ENCODE results near the gene ASF1B.
"Not testable (repeated sequence)": the region's sequence is repeated elsewhere in the genome, so short reads cannot be mapped to it uniquely, and the experiment has no call there.

The ASF1B gene

GRCh38 chr19:14136509-14137281 is at the start of gene ASF1B:
Gene ASF1B, minus strand, starts transcription at chr19:14136589. Its CDS starts 133 bp downstream, at chr19:14136456.
- DNase-seq (ENCODE audit: low read depth), result peak; percentile 100

- not testable (repeated sequence) for DNase-seq (ENCODE audit: low read depth)
These were observed 49.3 kb upstream of the ASF1B start for GRCh38 chr19:14185691-14186090.

GRCh38 chr19:14185158-14185557 is 48.8 kb upstream of the ASF1B start:
- no peak for DNase-seq (ENCODE audit: low read depth)

DNA sequence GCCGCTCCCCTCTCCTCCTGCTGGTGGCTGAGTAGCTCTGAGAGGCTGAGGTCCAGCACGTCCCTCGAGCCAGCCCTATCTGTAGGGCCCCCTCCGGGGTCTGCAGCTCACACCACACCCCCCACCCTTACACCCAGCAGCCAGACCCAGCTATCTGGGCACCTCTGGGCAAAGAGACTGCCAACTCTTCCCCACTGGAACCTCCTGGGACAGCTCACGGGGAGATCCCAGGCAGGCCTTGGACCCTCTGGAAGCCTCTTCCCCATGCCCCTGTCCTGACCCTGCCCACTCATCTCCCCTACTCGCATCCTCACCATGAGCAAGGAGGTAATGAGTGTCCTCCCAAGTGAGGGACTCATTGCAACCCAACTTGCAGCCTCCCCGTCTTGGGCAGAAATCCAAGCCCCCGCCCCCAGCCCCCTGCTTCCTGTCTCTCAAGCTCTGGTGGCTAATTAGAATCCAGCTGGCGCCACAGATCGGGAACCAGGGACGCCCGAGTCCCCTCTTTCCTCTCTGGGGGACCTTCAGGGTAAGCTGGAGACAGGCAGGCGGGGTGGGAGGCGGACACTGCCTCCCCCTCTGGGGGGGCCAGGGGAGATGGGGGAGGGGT is 47.5 kb upstream of the ASF1B start:
- no peak for DNase-seq (ENCODE audit: low read depth)

- DNase-seq (ENCODE audit: low read depth), result no peak
These were observed 46.1 kb upstream of the ASF1B start for GRCh38 chr19:14182476-14182875.

- no peak for DNase-seq (ENCODE audit: low read depth)
These were observed 45.5 kb upstream of the ASF1B start for GRCh38 chr19:14181906-14182305.

DNA sequence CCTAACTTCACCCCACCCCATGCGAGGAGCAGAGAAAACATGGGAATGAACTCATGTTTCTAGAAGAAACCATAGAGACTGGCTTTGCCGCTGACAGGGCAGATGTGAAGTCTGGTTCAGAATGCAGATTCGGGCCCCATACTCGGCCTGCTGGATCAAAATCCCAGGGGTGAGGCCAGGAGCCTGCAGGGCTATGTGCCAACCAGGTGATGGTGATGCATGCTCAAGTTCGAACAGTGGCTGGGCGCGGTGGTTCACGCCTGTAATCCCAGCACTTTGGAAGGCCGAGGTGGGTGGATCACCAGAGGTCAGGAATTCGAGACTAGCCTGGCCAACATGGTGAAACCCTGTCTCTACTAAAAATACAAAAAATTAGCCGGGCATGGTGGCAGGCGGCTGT is 44.8 kb upstream of the ASF1B start:
- not testable (repeated sequence) for DNase-seq (ENCODE audit: low read depth)

DNA sequence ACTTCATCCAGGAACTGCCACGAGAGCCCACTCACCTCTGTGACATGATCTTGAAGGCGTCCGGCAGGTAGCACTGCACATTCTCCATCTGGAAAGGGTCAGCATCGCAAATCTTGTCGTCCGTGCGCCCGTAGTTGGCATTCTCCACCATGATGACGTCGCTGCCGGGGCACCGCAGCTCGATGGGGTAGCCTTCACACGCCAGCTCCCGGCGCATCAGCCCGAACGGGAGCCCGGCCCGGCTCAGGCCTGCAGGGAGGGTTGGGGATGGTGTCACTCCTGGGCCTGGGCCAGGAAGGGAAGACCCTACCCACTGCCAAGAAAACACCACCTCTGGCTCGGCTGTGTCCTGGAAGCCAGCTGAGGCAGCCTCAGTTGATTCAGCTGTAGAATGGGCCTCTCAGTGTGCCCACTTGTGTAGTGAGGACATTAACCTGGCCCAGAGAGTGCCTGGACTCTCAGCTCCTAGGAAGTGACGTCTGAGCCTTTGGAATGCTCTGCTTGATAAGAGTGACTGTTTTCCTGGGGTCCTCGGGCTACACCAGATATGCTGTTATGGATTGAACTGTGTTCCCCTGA is 41.2 kb upstream of the ASF1B start:
- no peak for DNase-seq (ENCODE audit: low read depth)

GRCh38 chr19:14175351-14175792 is 39.0 kb upstream of the ASF1B start:
- no peak for DNase-seq (ENCODE audit: low read depth)

GRCh38 chr19:14174883-14175282 is 38.5 kb upstream of the ASF1B start:
- no peak for DNase-seq (ENCODE audit: low read depth)

DNA sequence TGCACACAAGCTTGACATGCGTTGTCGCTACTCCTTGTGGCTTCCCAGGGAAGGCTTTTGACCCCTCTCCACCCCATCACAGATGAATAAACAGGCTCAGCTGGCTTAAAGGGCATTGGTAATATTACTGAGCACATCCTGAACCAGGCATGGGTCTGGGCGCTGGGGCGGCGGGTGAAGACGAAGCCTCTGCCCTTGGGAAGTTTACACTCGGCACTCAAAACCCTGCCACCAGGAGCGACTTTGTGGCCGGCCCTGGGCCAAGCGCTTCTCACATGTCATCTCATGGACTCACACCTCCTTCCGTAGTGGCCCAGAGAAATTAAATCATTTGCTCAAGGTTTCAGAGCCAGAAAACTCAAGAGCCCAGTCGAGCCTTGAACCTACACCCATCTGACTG is 32.6 kb upstream of the ASF1B start:
- DNase-seq (ENCODE audit: low read depth), result no peak

GRCh38 chr19:14168259-14168972 is 32.0 kb upstream of the ASF1B start:
- no peak for DNase-seq (ENCODE audit: low read depth)

- no peak for DNase-seq (ENCODE audit: low read depth)
These were observed 31.3 kb upstream of the ASF1B start for GRCh38 chr19:14167576-14168138.

DNA sequence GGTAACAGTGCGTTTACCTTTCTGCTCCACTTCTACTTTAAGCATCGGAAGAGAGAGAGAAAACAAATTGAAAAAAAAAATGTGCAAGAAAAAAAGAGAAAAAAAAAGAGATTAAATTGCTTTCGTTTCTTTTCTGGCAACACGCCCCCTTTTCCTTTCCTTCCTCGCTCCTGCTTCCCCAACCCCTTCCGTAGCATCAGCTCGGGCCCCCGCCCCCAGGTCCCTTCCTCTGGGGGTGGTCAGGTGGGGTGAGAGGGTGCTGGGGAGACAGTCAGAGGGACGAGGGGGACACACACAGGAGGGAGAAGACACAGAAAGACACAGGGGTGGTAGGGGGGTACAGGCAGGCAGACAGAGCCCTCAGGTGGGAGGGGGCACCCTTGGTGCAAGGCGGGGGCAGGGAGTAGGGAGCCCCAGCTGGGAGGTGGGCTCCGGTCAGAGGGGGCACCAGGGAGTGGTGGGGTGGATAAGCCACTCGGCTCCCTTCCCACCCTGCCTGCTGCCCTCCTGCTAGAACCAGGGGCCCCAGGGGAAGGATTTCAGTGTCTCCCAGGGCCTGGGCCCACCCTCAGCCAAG is 30.7 kb upstream of the ASF1B start:
- DNase-seq (ENCODE audit: low read depth), result no peak

- no peak for DNase-seq (ENCODE audit: low read depth)
These were observed 29.8 kb upstream of the ASF1B start for GRCh38 chr19:14165990-14166830.

DNA sequence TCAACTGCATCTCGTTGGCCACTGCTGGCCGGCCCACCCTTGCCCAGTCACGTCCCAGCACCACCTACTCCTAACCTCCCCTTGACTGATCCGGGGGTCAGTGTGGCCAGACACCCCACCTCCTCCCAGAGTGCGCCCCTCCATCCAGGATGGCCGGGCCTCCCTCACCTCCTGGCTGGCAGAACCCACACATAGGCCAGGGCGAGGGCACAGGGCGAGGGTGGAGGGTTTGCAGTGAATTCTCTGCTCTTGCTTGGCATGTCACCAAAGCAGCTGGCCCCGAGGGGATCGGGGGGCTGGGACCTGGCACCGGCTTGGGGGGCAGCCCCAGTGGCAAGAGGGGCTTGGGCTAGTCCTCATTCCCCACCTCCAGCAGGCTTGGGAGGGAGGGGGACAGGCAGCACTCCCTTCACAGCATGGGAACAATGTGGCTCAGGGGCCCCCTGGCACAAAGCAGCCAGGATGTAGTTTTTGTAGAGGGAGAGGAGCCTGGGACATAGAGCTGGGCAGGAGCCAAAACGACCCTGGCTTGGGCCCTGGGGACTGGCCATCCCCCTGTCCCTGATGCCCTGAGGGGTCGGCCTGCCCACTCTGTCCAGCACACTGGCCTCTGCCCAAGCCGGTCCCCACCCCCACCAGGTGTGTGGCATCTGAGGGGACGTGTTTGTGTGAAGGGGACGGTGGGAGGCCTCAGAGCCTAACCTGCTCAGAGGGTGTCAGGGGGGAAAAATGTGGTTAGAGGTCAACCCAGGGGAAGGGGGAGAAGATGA is 28.5 kb upstream of the ASF1B start:
- no peak for DNase-seq (ENCODE audit: low read depth)

DNA sequence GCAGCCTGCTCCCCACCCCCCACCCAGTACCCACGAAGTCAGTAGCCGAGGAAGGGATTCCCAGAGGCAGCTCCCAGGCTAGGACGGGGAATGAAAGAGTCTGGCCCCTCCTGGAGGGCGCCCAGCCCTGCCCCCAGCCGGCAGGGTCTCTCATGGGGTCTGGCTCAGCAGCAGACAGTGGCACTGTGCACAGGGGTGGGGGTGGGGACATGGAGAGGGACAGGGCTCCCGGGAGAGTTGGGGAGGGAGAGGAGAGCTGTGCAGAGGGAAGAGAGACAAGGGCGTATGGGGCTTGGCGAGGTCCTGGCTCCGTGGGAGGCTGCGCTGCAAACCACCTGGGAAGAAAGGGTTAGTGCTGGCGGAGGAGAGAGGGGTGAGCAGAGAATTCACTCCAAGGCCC is 27.7 kb upstream of the ASF1B start:
- DNase-seq (ENCODE audit: low read depth), result no peak

DNA sequence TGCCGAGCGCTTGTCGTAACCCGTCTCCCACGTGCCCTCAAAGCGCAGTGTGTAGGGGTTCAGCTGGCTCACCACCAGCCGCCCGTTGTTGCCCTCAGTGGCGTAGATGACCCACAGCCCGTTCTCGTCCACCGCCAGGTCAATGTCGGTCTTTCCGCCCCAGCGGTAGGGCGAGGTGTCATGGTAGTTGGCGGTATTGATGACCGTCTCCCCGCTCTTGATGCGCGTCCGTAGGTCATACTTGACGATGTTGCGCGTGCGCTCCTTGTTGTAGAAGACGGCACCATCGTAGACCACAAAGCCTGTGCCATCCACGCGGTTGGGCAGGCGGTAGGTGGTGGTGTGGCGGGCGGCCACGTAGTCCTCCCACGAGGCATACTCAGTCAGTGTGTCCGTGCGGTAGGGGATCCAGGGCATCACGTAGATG is 26.5 kb upstream of the ASF1B start:
- no peak for DNase-seq (ENCODE audit: low read depth)

DNA sequence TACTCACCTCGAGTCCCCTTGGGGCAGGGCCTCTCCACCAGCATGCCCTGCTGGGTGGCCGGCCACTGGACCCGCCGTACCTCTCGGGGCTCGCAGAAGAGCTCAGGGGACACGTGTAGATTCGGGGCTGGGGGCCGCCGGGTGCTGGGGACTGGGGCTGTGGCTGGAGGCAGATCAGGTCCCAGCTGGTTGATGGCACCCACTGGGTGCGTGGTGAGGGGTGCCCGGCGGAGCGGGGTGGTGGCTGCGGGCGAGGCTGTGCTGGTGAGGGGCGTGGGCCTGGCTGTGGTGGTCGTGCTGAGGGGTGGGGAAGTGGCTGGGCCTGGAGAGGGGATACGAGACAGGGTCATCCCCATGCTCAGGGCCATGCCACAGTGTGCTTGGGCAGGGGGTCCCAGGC is 24.9 kb upstream of the ASF1B start:
- no peak for DNase-seq (ENCODE audit: low read depth)

DNA sequence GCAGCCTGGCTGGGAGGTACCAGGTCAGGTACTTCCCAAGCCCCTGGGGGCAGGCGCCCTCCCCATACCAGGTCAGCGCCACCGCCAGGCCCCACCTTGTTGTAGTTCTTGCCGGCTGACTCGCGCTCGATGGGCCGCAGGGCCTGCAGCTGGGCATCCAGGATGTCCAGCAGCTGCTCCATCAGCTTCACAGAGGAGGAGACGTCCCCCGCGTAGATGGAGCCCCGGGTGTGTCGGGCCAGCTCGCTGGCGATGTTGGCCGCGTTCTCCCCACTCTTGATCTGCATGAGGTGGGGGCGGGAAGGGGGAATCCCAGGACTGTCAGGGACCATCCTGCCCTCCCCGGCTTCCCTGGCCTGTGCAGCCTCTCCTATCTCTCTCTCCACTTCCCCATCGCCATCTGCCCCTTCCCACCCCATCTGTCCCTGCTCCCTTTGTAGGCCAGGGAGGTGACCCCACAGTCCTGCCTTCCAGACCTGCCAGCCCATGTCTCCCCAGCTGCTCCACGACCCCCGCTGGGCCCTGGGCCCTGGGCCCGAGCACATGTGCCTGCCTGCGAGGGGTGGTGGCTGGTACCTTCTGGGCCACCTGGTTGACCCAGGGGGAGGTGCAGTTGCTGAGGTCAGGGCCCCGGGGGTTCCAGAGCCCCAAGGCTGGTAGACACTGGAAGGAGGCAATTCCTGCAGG is 23.8 kb upstream of the ASF1B start:
- no peak for DNase-seq (ENCODE audit: low read depth)
